Progenitor cell of endocrine pancreas (in vitro differentiated cells): ENCODE data around the gene PHF3. TPM values are rescaled to one million over a fixed set of nuclear protein-coding genes. Genes with fewer than 3 reads are reported as not detected.

ENCODE experiments used
- DNase-seq: peaks from one replicate; pipeline ENCODE4 v3.0.0; 2021; ENCODE audit warnings: low spot score; ENCODE audit not compliant: unreplicated experiment
- H3K27ac Mint-ChIP-seq: 2 replicates; pipeline ENCODE4 v1.8.0; 2021; ENCODE audit warnings: mild to moderate bottlenecking, moderate library complexity, mixed read lengths
- H3K27me3 Mint-ChIP-seq: 2 replicates; pipeline ENCODE4 v1.8.0; 2021; ENCODE audit warnings: mixed read lengths
- H3K36me3 Mint-ChIP-seq: 2 replicates; pipeline ENCODE4 v1.8.0; 2022; ENCODE audit warnings: mixed read lengths; ENCODE audit not compliant: insufficient read depth
- H3K4me1 Mint-ChIP-seq: 2 replicates; pipeline ENCODE4 v1.8.0; 2021; ENCODE audit warnings: low read depth, mixed read lengths
- H3K4me3 Mint-ChIP-seq: 2 replicates; pipeline ENCODE4 v1.8.0; 2021; ENCODE audit warnings: low read depth, mild to moderate bottlenecking, moderate library complexity, mixed read lengths
- H3K9me3 Mint-ChIP-seq: 2 replicates; pipeline ENCODE4 v1.8.0; 2021; ENCODE audit warnings: low read depth, mixed read lengths
- total RNA-seq: library from RNA; stranded (reverse); gene quantifications from 2 replicates; pipeline ENCODE4 v1.2.1, GENCODE V29; 2021
- TF ChIP-seq, protein P1 (sequence below): fragments of 200-600 bp; sonication (generic); IDR thresholded peaks from one replicate; pipeline ENCODE4 v1.5.0; 2021; ENCODE audit warnings: antibody characterized with exemption, mild to moderate bottlenecking; ENCODE audit not compliant: unreplicated experiment

The PHF3 gene
- total RNA-seq, 1 donor from 2014 or later = 61.6 TPM

DNA sequence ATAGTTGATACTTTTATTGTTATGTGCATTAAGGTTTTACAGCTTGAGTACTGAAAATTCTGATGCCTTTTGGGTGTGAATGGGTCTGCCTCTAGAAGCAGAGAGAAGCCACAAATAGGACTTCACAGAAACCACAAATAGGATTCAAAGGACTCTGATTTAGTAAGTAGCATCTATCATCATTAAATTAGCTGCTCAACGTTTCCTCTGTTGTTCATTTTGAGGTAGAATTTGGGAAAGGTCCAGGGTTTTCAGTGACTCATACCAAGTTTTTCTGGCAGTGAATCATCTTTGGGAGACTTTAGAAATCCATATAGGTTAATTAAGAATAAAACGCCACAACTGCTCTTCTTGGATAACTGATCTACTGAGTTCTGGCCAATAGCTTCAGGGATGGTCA lies 105.1 kb downstream of the PHF3 start:
- Mint-ChIP-seq H3K27ac (no peak overlapping the region), H3K9me3 (peaks cover 8% of the 10 kb centered on the region), H3K27me3 (no peaks in the 10 kb centered on the region), H3K36me3 (peaks cover 1% of the 10 kb centered on the region), H3K4me3 (no peak overlapping the region), H3K4me1 (no peaks in the 10 kb centered on the region)
- TF ChIP-seq, protein P1, sequence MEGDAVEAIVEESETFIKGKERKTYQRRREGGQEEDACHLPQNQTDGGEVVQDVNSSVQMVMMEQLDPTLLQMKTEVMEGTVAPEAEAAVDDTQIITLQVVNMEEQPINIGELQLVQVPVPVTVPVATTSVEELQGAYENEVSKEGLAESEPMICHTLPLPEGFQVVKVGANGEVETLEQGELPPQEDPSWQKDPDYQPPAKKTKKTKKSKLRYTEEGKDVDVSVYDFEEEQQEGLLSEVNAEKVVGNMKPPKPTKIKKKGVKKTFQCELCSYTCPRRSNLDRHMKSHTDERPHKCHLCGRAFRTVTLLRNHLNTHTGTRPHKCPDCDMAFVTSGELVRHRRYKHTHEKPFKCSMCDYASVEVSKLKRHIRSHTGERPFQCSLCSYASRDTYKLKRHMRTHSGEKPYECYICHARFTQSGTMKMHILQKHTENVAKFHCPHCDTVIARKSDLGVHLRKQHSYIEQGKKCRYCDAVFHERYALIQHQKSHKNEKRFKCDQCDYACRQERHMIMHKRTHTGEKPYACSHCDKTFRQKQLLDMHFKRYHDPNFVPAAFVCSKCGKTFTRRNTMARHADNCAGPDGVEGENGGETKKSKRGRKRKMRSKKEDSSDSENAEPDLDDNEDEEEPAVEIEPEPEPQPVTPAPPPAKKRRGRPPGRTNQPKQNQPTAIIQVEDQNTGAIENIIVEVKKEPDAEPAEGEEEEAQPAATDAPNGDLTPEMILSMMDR = no peak
- DNase-seq = no peak

DNA sequence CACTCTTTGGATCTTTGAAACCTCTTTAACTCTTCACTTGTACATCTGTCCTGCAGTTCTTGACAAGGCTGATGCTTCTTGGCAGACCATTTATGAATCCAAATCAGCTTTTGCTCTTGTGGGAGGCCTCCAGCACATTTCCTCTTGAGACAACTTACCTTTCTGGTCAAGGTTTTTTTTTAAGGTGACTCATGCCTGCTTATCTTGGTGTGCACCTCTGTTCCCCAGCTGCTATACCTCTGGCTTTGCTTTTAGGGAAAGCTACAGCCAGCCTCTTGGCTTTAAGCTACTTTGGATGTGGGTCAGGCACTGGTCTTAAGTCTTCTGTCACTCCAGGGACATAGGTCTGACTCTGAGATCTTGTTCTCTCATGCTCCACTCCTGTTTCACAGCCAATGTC lies 106.5 kb downstream of the PHF3 start:
- DNase-seq = no peak
- Mint-ChIP-seq H3K27ac (no peak overlapping the region), H3K4me1 (no peaks in the 10 kb centered on the region), H3K27me3 (no peaks in the 10 kb centered on the region), H3K4me3 (no peak overlapping the region), H3K9me3 (peaks cover 12% of the 10 kb centered on the region), H3K36me3 (peaks cover 1% of the 10 kb centered on the region)
- TF ChIP-seq, protein P1 = no peak

DNA sequence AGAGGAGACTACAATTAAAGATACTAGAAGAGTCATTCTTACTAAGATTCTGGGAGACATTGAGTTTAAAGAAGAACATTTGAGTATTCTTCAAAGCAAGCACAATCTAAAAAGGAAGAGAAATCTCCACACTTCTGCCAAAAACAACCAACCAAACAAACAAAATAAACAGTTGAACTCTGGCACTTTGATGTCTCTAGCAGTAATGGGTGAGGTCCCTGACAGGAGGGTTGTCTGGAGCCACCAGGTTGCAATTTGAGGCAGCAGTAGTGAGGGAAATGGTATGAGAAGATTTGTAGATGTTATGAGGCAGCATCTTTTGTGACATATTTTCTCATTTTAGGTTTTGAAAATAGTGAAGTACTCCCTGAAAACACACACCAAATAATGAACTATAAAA lies 108.1 kb downstream of the PHF3 start:
- Mint-ChIP-seq H3K36me3 (no peaks in the 10 kb centered on the region), H3K27me3 (no peaks in the 10 kb centered on the region), H3K9me3 (peaks cover 15% of the 10 kb centered on the region), H3K4me3 (no peak overlapping the region), H3K27ac (no peak overlapping the region), H3K4me1 (no peaks in the 10 kb centered on the region)
- no peak for DNase-seq
- TF ChIP-seq, protein P1 = no peak

DNA sequence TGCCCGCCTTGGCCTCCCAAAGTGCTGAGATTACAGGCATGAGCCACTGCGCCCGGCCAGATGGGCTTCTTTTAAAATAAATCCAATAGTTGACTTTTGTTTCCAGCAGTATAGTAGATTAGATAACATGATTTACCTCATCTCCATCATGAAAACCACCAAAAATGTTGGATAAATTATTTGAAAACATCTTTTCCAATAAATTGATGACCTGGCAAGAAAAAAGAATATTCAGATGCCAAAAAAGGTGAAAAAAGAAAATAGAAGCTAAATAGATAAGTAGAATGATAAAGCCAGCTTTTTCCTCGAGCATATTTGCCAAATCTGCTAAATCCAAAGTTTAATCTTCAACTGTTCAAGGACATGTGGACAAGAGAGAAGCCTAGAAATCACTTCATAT lies 109.2 kb downstream of the PHF3 start:
- Mint-ChIP-seq H3K27me3 (no peaks in the 10 kb centered on the region), H3K4me3 (no peak overlapping the region), H3K36me3 (no peaks in the 10 kb centered on the region), H3K9me3 (peaks cover 11% of the 10 kb centered on the region), H3K27ac (no peak overlapping the region), H3K4me1 (no peaks in the 10 kb centered on the region)
- DNase-seq = no peak
- TF ChIP-seq, protein P1 = no peak

DNA sequence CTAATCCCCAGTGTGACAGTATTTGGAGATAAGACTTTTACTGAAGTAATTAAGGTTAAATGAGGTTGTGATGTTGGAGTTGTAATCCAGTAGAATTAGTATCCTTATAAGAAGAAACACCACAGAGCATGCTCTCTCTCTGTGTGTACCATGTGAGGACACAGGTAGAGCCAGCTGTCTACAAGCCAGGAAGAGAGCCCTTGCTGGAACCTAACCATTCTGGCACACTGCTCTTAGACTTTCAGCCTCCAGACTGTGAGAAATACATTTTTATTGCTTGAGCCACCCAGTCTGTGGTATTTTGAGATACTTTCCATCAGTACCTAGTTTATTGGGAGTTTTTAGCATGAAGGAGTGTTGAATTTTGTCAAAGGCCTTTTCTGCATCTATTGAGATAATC lies 110.2 kb downstream of the PHF3 start:
- no peaks in the 10 kb centered on the region for H3K27me3 Mint-ChIP-seq
- TF ChIP-seq, protein P1 = no peak
- no peak overlapping the region for H3K4me3 Mint-ChIP-seq

More for the DNA sequence above, 110.2 kb downstream of the PHF3 start:
- peaks cover 8% of the 10 kb centered on the region for H3K9me3 Mint-ChIP-seq
- H3K4me1 Mint-ChIP-seq = no peaks in the 10 kb centered on the region
- DNase-seq = no peak
- H3K36me3 Mint-ChIP-seq = no peaks in the 10 kb centered on the region
- no peak overlapping the region for H3K27ac Mint-ChIP-seq
